ENCODE measurements around the gene SCN11A. TPM values are rescaled to one million over a fixed set of nuclear protein-coding genes. Genes with fewer than 3 reads are reported as not detected.

Gene SCN11A
- total RNA-seq, 1 donor from 2014 or later: 0.63 TPM

- no peak overlapping the region for H3K4me3 Mint-ChIP-seq
- H3K4me1 Mint-ChIP-seq: no peaks in the 10 kb centered on the region
- no peak overlapping the region for H3K27ac Mint-ChIP-seq (ENCODE audit: unreplicated experiment)
- H3K27me3 Mint-ChIP-seq (ENCODE audit: low read depth): no peaks in the 10 kb centered on the region
- peaks cover 23% of the 10 kb centered on the region for H3K36me3 Mint-ChIP-seq (ENCODE audit: low read depth)
- no peak for TF ChIP-seq CTCF (conservative IDR thresholded peaks at IDR 0.05)
- no peak for DNase-seq (ENCODE audit: low read depth, low spot score)
- no peaks in the 10 kb centered on the region for H3K9me3 Mint-ChIP-seq
Measured at GRCh38 chr3:39080026-39080425, 28.3 kb upstream of the SCN11A start.

- Mint-ChIP-seq H3K4me1 (no peaks in the 10 kb centered on the region), H3K9me3 (no peaks in the 10 kb centered on the region), H3K27me3 (ENCODE audit: low read depth) (no peaks in the 10 kb centered on the region), H3K4me3 (no peak overlapping the region), H3K27ac (ENCODE audit: unreplicated experiment) (no peak overlapping the region), H3K36me3 (ENCODE audit: low read depth) (peaks cover 27% of the 10 kb centered on the region)
- DNase-seq (ENCODE audit: low read depth, low spot score): no peak
- TF ChIP-seq CTCF (conservative IDR thresholded peaks at IDR 0.05): no peak
Measured at GRCh38 chr3:39079530-39079929, 27.8 kb upstream of the SCN11A start.

GRCh38 chr3:39075910-39076309 lies 24.2 kb upstream of the SCN11A start:
- Mint-ChIP-seq H3K36me3 (ENCODE audit: low read depth) (peaks cover 17% of the 10 kb centered on the region), H3K4me1 (no peaks in the 10 kb centered on the region), H3K9me3 (no peaks in the 10 kb centered on the region), H3K27ac (ENCODE audit: unreplicated experiment) (no peak overlapping the region), H3K4me3 (no peak overlapping the region), H3K27me3 (ENCODE audit: low read depth) (no peaks in the 10 kb centered on the region)
- TF ChIP-seq CTCF (conservative IDR thresholded peaks at IDR 0.05): no peak
- DNase-seq (ENCODE audit: low read depth, low spot score): no peak

- Mint-ChIP-seq H3K4me1 (peaks cover 6% of the 10 kb centered on the region), H3K36me3 (ENCODE audit: low read depth) (no peaks in the 10 kb centered on the region), H3K4me3 (no peak overlapping the region), H3K9me3 (no peaks in the 10 kb centered on the region), H3K27me3 (ENCODE audit: low read depth) (no peaks in the 10 kb centered on the region), H3K27ac (ENCODE audit: unreplicated experiment) (no peak overlapping the region)
- DNase-seq (ENCODE audit: low read depth, low spot score): no peak
- no peak for TF ChIP-seq CTCF (conservative IDR thresholded peaks at IDR 0.05)
Measured at GRCh38 chr3:39068556-39068955, 16.8 kb upstream of the SCN11A start.

- TF ChIP-seq CTCF (conservative IDR thresholded peaks at IDR 0.05): no peak
- Mint-ChIP-seq H3K27ac (ENCODE audit: unreplicated experiment) (no peak overlapping the region), H3K9me3 (no peaks in the 10 kb centered on the region), H3K4me1 (peaks cover 7% of the 10 kb centered on the region), H3K36me3 (ENCODE audit: low read depth) (no peaks in the 10 kb centered on the region), H3K27me3 (ENCODE audit: low read depth) (no peaks in the 10 kb centered on the region), H3K4me3 (no peak overlapping the region)
- DNase-seq (ENCODE audit: low read depth, low spot score): no peak
Measured at GRCh38 chr3:39067286-39067685, 15.5 kb upstream of the SCN11A start.

GRCh38 chr3:39065197-39065596 lies 13.5 kb upstream of the SCN11A start:
- peaks cover 4% of the 10 kb centered on the region for H3K36me3 Mint-ChIP-seq (ENCODE audit: low read depth)
- no peaks in the 10 kb centered on the region for H3K27me3 Mint-ChIP-seq (ENCODE audit: low read depth)
- TF ChIP-seq CTCF (conservative IDR thresholded peaks at IDR 0.05): peak; percentile 55
- H3K4me3 Mint-ChIP-seq: no peak overlapping the region
- H3K9me3 Mint-ChIP-seq: peaks cover 2% of the 10 kb centered on the region
- no peak overlapping the region for H3K27ac Mint-ChIP-seq (ENCODE audit: unreplicated experiment)
- no peak for DNase-seq (ENCODE audit: low read depth, low spot score)
- peaks cover 18% of the 10 kb centered on the region for H3K4me1 Mint-ChIP-seq

Data from neural crest cell (in vitro differentiated cells).